ENCODE results near the gene PRPF6. TPM values are rescaled to one million over a fixed set of nuclear protein-coding genes. Genes with fewer than 3 reads are reported as not detected.

The PRPF6 gene
- total and polyA plus RNA-seq, 2 of the 13 experiments (the other 11 are each of a cell fraction or from before 2014, with no cell fraction given): 63.7 to 101 TPM

GRCh38 chr20:63978319-63979228, 2.4 kb upstream of the PRPF6 start (continued):
- TF ChIP-seq, protein P1, sequence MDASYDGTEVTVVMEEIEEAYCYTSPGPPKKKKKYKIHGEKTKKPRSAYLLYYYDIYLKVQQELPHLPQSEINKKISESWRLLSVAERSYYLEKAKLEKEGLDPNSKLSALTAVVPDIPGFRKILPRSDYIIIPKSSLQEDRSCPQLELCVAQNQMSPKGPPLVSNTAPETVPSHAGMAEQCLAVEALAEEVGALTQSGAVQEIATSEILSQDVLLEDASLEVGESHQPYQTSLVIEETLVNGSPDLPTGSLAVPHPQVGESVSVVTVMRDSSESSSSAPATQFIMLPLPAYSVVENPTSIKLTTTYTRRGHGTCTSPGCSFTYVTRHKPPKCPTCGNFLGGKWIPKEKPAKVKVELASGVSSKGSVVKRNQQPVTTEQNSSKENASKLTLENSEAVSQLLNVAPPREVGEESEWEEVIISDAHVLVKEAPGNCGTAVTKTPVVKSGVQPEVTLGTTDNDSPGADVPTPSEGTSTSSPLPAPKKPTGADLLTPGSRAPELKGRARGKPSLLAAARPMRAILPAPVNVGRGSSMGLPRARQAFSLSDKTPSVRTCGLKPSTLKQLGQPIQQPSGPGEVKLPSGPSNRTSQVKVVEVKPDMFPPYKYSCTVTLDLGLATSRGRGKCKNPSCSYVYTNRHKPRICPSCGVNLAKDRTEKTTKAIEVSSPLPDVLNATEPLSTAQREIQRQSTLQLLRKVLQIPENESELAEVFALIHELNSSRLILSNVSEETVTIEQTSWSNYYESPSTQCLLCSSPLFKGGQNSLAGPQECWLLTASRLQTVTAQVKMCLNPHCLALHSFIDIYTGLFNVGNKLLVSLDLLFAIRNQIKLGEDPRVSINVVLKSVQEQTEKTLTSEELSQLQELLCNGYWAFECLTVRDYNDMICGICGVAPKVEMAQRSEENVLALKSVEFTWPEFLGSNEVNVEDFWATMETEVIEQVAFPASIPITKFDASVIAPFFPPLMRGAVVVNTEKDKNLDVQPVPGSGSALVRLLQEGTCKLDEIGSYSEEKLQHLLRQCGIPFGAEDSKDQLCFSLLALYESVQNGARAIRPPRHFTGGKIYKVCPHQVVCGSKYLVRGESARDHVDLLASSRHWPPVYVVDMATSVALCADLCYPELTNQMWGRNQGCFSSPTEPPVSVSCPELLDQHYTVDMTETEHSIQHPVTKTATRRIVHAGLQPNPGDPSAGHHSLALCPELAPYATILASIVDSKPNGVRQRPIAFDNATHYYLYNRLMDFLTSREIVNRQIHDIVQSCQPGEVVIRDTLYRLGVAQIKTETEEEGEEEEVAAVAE (CRISPR knock-in tag; IDR thresholded peaks at IDR 0.05; ENCODE audit: borderline replicate concordance): peak; percentile 86
- TF ChIP-seq ZNF343 (CRISPR knock-in tag; IDR thresholded peaks at IDR 0.05): 0 out of 2 replicates have a peak, but pooled peaks have one; percentile 79
- peak; percentile 86; the same call in 1 of the 2 replicates for TF ChIP-seq ZNF746 (CRISPR knock-in tag; IDR thresholded peaks at IDR 0.05)
- TF ChIP-seq JDP2 (CRISPR knock-in tag; IDR thresholded peaks at IDR 0.05; ENCODE audit: borderline replicate concordance): no peak; the same call in 1 of the 2 replicates
- TF ChIP-seq MED8 (CRISPR knock-in tag; IDR thresholded peaks at IDR 0.05; ENCODE audit: insufficient replicate concordance): peak; percentile 62
- no peak for TF ChIP-seq HNF1A (IDR thresholded peaks at IDR 0.05; ENCODE audit: low read depth)
- TF ChIP-seq HNF1A (CRISPR knock-in tag; IDR thresholded peaks at IDR 0.05; ENCODE audit: borderline replicate concordance): peak; percentile 64; the same call in 1 of the 2 replicates
- TF ChIP-seq ZNF18 (CRISPR knock-in tag; IDR thresholded peaks at IDR 0.05; ENCODE audit: insufficient replicate concordance): no peak
- TF ChIP-seq ZSCAN20 (CRISPR knock-in tag; IDR thresholded peaks at IDR 0.05; ENCODE audit: borderline replicate concordance): peak; percentile 92; the same call in 1 of the 2 replicates
- peak; percentile 89; the same call in 1 of the 2 replicates for TF ChIP-seq ZBTB20 (CRISPR knock-in tag; IDR thresholded peaks at IDR 0.05; ENCODE audit: borderline replicate concordance, low read depth)
- TF ChIP-seq KLF15 (CRISPR knock-in tag; IDR thresholded peaks at IDR 0.05; ENCODE audit: borderline replicate concordance): peak; percentile 64; the same call in 1 of the 2 replicates
- TF ChIP-seq POGK (CRISPR knock-in tag; conservative IDR thresholded peaks at IDR 0.05): peak; percentile 80; the same call in 1 of the 2 replicates
- TF ChIP-seq SPEN (CRISPR knock-in tag; IDR thresholded peaks at IDR 0.05; ENCODE audit: low read depth): peak; percentile 78
- TF ChIP-seq PRPF4 (IDR thresholded peaks at IDR 0.05; ENCODE audit: low read depth, low read length, poor library complexity, severe bottlenecking): no peak

All from HepG2 (cell line).